GM18519 (cell line): ENCODE results near the gene TMEM240.
"Not testable (repeated sequence)": the region's sequence is repeated elsewhere in the genome, so short reads cannot be mapped to it uniquely, and the experiment has no call there.

ENCODE experiments used
- ATAC-seq: cut with Tn5 transposase; IDR thresholded peaks from one replicate; pipeline ENCODE4 v1.9.1; 2021; ENCODE audit warnings: mild to moderate bottlenecking, moderate library complexity; ENCODE audit not compliant: unreplicated experiment, low FRiP score

TMEM240 gene

GRCh38 chr1:1541956-1542765 is 1.7 kb upstream of the TMEM240 start:
- ATAC-seq = no peak

DNA sequence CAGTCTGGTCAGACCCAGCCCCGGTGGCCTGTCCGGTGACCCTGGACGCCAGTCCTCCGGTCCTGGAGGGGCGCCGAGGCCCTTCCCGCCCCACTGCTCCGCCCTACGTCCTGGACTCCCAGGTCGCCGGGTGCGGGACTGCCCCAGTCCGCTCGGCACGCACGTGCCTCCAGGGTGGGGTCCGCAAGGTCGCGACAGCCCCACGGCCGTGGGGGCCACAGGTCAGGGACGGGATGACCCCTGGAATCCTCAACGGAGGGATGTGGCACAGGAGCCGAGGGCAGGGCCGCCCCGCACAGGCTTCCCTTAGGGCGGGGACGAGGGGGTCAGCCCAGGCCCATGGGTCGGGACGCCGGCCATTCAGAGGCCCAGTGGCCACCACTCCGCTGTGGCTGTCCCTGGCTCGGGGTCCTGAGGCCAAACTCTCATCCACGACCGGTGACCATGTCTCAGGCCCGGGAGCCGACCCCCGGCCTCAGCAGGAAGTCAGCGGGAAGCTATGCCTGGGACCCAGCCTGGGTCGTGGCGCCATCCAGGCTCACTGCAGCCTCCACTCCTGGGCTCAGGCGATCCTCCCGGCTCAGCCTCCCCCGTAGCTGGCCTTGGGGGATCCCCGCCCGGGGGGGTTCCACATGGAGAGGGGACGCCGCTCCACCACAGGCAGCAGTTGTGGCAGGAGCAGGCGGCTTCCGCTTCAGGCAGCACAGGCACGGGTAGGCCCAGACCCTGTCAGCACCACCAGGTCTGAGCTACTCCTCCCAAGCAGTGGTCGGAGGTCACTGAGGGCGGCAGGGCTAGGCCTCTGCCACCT is 599 bp upstream of the TMEM240 start:
- no peak for ATAC-seq

- no peak for ATAC-seq
Measured at GRCh38 chr1:1539310-1540089, 924 bp downstream of the TMEM240 start.

GRCh38 chr1:1538989-1539309 is 1.5 kb downstream of the TMEM240 start:
- no peak for ATAC-seq

- no peak for ATAC-seq
Measured at GRCh38 chr1:1538334-1538733, 2.1 kb downstream of the TMEM240 start.

- ATAC-seq = no peak
Measured at GRCh38 chr1:1537626-1538250, 2.7 kb downstream of the TMEM240 start.

- no peak for ATAC-seq
Measured at GRCh38 chr1:1536938-1537546, 3.4 kb downstream of the TMEM240 start.

DNA sequence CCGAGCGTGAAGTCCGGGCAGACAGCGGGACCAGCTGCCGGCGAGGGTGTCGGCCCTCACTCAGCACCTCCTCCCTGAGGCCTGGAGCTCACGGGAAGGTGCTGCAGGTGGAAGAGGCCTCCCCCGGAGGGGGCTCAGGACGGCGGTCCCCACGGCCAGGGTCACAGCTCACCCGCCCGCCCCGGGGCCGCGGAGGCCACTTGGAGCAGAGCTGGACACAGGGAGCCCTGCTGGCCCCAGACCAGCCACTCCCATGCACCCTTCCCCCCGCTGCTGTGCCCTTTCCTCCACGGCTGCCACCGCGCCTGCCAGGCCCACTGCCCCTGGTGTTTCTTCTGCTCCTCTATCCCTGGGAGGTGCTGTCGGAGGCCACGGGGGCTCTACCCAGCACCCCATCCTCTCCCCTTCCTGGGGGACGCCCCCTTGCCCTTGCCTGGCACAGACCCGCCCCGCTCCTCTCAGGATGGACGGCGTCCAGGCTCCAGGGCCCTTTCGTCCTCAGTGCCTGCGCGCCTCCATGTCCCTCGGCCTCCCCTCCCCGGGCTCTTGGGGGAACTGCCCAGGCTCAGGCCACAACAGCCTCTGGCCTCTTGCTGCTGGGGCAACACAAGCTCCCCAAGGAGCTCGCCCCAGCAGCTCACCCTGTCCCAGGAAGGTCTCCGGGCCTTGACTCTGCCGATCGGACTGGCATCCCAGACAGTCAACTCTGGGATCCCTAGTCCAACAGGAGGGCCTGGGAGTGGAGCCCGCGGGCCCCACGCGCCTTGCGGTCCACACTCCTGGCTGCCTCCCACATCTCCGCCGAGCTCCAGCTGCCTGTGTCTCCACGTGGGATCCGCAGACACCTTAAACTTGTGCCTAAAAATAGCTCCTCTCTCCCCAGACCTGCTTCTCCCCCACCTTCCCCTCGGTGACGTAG is 4.1 kb downstream of the TMEM240 start:
- no peak for ATAC-seq

GRCh38 chr1:1535201-1536018 is 5.0 kb downstream of the TMEM240 start:
- no peak for ATAC-seq

DNA sequence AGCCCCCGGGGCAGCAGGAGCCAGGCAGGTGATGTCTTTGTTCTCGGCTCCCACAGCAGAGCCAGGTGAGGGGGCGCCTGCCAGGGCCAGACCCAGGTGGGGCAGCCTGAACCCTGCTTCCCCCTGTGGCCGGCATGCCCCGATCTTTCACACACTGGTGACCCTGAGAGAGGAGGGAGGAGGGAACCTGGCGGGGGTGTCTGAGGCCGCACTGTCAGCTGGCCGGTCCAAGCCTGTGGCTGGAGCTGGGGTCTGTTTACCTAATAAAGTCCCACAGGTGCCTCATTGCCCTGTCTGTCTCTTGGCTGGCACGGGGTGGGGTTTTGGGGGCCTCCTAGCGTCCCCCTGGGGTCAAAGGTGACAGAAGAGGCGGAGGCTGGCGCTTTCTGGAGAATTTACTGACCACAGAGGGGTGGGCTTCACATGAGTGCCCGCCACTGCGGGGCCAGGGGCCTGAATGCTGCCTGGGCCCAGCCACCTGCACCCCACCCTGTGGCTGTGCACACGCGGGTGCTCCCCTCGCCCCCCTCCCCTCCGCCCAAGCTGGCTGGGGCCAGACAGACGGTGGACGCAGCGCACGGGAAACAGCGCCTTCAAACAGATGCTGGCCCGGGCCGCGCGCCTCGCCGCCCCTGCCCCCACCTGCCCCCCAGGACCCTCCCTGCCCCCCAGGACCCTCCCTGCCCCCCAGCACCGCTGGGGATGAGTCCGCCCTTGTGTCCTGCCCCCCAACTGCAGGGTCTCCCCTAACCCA is 5.8 kb downstream of the TMEM240 start:
- no peak for ATAC-seq

GRCh38 chr1:1533894-1534291 is 6.5 kb downstream of the TMEM240 start:
- not testable (repeated sequence) for ATAC-seq

GRCh38 chr1:1533176-1533893 is 7.1 kb downstream of the TMEM240 start:
- not testable (repeated sequence) for ATAC-seq

DNA sequence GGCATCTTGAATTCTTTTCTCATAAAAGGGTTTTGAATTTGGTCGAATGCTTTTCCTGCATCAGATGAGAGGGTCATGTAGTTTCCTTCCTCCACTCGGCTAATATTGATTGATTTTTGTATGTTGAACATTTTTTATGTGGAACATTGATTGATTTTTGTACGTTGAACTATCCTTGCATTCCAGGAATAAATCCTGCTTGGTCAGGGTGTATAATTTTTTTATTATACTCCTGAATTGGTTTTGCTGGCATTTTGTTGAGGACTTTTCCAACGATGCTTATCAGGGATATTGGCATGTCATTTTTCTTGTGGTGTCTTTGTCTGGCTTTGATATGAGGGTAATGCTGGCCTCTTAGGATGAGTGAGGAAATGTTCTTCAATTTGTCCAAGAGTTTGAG is 8.5 kb downstream of the TMEM240 start:
- ATAC-seq = no peak

DNA sequence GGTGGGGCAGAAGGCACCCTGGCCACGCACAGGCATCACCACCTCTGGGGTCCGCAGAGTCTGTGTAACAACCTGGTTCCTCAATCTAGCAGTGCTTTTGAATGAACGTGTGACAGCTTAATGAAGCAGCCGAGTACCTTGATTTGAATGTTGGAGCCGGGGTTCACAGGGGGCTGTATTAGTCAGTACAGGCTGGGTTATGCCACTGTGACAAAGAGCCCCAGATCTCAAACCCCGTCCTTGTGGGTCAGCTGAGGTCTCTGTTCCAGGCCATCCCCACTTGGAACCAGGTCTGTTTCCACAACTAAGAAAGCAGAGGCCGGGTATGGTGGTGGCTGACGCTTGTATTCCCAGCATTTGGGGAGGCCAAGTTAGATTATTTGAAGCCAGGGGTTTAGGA is 10.5 kb downstream of the TMEM240 start:
- no peak for ATAC-seq

- no peak for ATAC-seq
Measured at GRCh38 chr1:1529321-1529720, 11.1 kb downstream of the TMEM240 start.

DNA sequence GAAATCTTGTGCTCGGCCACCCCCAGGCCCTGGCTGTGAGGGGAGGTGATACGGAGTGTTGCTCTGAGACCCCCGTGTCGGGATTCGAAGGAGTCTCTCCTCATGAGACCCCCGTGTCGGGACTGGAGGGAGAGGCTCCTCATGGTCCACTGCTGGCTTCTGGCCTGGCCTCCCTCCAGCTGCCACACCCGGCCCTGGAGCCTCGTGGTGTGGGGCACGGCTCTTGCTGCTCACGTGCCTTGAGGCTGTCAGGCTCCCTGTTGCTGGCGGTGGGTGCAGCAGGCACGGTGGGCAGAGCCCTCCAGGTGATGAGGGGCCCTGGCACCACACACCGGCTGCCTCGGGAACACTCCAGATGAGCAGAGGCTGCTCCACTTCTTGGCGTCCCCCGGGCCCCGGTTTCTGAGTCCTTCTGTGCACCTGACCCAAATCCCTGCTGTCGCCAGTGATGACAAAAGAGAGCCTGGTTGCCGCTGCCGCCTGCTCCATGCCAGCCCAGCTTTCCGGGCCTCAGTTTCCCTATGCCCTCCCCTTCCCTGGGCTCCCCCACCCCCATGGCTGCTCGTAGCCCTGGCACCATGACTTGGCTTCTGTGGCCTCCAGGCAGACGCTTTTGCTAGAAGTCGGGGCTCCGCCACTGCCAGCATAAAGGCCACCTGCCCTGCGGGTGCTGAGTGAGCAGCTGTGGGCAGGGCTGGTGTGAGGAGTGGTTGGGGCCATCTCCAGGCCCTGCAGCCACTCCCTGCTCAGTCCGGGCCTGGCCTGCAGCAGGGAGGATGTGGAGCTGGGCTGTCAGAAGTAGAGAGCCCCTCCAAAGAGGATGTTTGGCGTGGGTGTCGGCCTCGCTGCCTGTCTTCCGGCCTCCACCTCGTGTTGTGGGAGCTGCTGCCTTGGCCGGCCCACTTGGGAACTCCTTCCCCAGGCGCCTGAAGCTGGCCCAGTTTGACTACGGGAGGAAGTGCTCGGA is 11.8 kb downstream of the TMEM240 start:
- no peak for ATAC-seq
